ENCODE data around the gene WDR1. TPM values are rescaled to one million over a fixed set of nuclear protein-coding genes. Genes with fewer than 3 reads are reported as not detected.

WDR1 gene
- polyA plus RNA-seq, 3 donors: 206 to 251 (median 243) TPM

DNA sequence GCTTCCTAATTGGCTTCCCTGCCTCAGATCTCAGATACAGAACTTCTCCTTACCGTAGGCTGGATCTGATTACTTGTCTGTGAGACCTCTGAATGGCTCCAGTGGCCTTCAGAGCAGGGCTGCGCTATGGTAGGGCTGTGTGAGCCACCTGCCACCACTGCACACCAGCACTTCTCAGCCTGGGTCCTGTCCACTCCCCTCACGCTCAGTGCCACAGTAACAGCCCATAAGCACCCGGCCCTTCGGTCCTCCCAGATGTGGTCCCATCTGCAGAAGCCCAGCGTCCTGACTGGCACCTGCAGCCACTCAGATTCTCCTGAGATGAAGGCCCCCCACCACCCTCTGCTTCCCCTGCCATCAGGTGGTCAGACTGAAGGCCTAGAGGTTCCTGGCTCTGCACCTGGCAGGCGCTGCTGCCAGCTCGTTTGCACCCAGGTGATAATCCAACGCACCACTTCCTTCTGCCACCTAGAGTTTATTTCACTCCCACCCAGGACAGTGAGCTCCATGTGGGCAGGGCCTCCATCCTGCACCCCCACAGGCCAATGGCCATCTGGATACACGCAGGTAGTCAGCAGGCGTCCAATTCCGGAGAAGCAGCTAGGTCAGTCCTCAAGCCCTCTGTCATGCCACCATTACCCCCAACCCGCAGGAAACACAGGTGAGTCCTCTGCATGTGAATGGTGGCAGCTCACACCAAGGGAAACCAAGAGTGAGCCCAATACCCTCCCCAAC, 5.4 kb downstream of the WDR1 start:
- no peak overlapping the region for H3K4me2 ChIP-seq (replicated peaks; ENCODE audit: extremely low read depth, low read length, poor library complexity, severe bottlenecking)
- H3K9ac ChIP-seq (ENCODE audit: insufficient read depth, low read length, poor library complexity, severe bottlenecking): no peak overlapping the region
- H2AFZ ChIP-seq (ENCODE audit: insufficient read depth, low read depth, low read length, poor library complexity, severe bottlenecking): no peak overlapping the region
- no peaks in the 10 kb centered on the region for H3K9me3 Mint-ChIP-seq
- H3K4me3 Mint-ChIP-seq: no peak overlapping the region
- H3K27me3 Mint-ChIP-seq (ENCODE audit: low read depth in 3 of 3): peaks cover 0 to 4% (median 0%) of the 10 kb centered on the region in 3 donors
- peaks cover 38 to 62% of the 10 kb centered on the region in 2 donors for H3K4me1 ChIP-seq (ENCODE audit: control insufficient read depth in 1 of 2, insufficient read depth in 2 of 2, low read length in 2 of 2)
- no peaks in the 10 kb centered on the region for H3K27me3 ChIP-seq (ENCODE audit: control insufficient read depth in 2 of 2, insufficient read depth in 2 of 2, low read length in 2 of 2)
- whole genome bisulfite sequencing (ENCODE audit: insufficient coverage): 98% methylated on average over 12 of the region's 13 CpGs
- peak overlapping the region in 1 of 2 donors; percentile 33 for H3K27ac ChIP-seq (ENCODE audit: low read depth in 1 of 2, low read length in 2 of 2)
- no peak for DNase-seq
- H3K9me3 ChIP-seq (replicated peaks in 1 of 2; ENCODE audit: control insufficient read depth in 1 of 2, insufficient read depth in 1 of 2, low read length in 2 of 2): no peaks in the 10 kb centered on the region
- TF ChIP-seq, protein P1, sequence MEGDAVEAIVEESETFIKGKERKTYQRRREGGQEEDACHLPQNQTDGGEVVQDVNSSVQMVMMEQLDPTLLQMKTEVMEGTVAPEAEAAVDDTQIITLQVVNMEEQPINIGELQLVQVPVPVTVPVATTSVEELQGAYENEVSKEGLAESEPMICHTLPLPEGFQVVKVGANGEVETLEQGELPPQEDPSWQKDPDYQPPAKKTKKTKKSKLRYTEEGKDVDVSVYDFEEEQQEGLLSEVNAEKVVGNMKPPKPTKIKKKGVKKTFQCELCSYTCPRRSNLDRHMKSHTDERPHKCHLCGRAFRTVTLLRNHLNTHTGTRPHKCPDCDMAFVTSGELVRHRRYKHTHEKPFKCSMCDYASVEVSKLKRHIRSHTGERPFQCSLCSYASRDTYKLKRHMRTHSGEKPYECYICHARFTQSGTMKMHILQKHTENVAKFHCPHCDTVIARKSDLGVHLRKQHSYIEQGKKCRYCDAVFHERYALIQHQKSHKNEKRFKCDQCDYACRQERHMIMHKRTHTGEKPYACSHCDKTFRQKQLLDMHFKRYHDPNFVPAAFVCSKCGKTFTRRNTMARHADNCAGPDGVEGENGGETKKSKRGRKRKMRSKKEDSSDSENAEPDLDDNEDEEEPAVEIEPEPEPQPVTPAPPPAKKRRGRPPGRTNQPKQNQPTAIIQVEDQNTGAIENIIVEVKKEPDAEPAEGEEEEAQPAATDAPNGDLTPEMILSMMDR (IDR thresholded peaks at IDR 0.05): no peak
- H3K4me1 Mint-ChIP-seq: peaks cover 82% of the 10 kb centered on the region
- H3K27ac Mint-ChIP-seq: peak overlapping the region in 5 of 7 donors; percentile 50 to 88 (median 83)
- H3K36me3 ChIP-seq (replicated peaks in 1 of 2; ENCODE audit: control insufficient read depth in 1 of 2, insufficient read depth in 2 of 2, low read length in 2 of 2): peaks cover 83 to 87% of the 10 kb centered on the region in 2 donors
- peaks cover 80 to 88% of the 10 kb centered on the region in 2 donors for H3K36me3 Mint-ChIP-seq
- H3K4me3 ChIP-seq (replicated peaks in 1 of 3; ENCODE audit: low read depth in 2 of 3, low read length in 3 of 3): no peak overlapping the region
- H3K79me2 ChIP-seq (ENCODE audit: insufficient read depth, low read length): peaks cover 100% of the 10 kb centered on the region
- intact Hi-C loops (cut with micrococcal nuclease): no loop called here
- H4K20me1 ChIP-seq (ENCODE audit: insufficient read depth, low read length): peaks cover 99% of the 10 kb centered on the region

DNA sequence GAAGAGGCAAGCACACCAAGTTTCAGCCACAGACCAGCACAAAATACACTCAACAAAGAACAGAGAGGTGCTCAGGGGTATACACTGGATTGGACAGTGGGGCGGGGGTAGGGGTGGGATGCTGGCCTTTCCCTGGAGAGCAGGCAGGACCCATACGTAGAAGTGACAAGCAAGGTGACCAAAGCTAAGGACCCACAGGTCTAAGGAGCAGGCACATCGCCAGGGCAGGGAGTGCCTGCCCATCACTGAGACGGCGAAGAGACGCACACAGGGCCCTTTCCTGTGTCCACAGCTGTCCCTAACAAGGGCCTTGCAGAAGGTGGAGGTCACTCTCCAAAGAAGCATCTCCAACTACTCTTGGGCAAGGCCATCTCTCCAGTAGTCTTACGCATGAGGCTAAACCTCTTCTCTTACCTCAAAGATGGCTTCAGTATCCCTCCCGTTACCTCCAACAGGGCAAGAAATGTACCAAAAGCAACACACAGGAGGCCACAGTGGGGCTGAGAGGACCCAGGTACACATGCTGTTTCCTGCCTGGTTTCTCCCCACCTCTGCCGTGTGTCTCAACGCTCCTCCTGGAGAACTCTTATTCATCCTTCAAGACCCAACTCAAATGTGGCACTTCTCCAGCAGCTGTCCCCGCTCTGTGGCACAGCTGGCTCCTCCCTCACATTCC, 6.5 kb downstream of the WDR1 start:
- DNase-seq: no peak
- peaks cover 100% of the 10 kb centered on the region for H4K20me1 ChIP-seq (ENCODE audit: insufficient read depth, low read length)
- TF ChIP-seq, protein P1 (IDR thresholded peaks at IDR 0.05): no peak
- peaks cover 31 to 58% of the 10 kb centered on the region in 2 donors for H3K4me1 ChIP-seq (ENCODE audit: control insufficient read depth in 1 of 2, insufficient read depth in 2 of 2, low read length in 2 of 2)
- Mint-ChIP-seq H3K9me3 (no peaks in the 10 kb centered on the region), H3K36me3 (peaks cover 86 to 93% of the 10 kb centered on the region in 2 donors), H3K4me3 (no peak overlapping the region), H3K4me1 (peaks cover 83% of the 10 kb centered on the region), H3K27me3 (ENCODE audit: low read depth in 3 of 3) (peaks cover 0 to 4% (median 0%) of the 10 kb centered on the region in 3 donors), H3K27ac (peak overlapping the region in 4 of 7 donors; percentile 71 to 88 (median 80))
- no peak overlapping the region for H2AFZ ChIP-seq (ENCODE audit: insufficient read depth, low read depth, low read length, poor library complexity, severe bottlenecking)
- peaks cover 100% of the 10 kb centered on the region for H3K79me2 ChIP-seq (ENCODE audit: insufficient read depth, low read length)
- no peak overlapping the region for H3K4me3 ChIP-seq (replicated peaks in 1 of 3; ENCODE audit: low read depth in 2 of 3, low read length in 3 of 3)
- intact Hi-C loops (cut with micrococcal nuclease): no loop called here
- peaks cover 85 to 97% of the 10 kb centered on the region in 2 donors for H3K36me3 ChIP-seq (replicated peaks in 1 of 2; ENCODE audit: control insufficient read depth in 1 of 2, insufficient read depth in 2 of 2, low read length in 2 of 2)
- no peaks in the 10 kb centered on the region for H3K27me3 ChIP-seq (ENCODE audit: control insufficient read depth in 2 of 2, insufficient read depth in 2 of 2, low read length in 2 of 2)
- WGBS (ENCODE audit: insufficient coverage): 93% methylated on average over 8 of the region's 11 CpGs
- no peaks in the 10 kb centered on the region for H3K9me3 ChIP-seq (replicated peaks in 1 of 2; ENCODE audit: control insufficient read depth in 1 of 2, insufficient read depth in 1 of 2, low read length in 2 of 2)
- H3K4me2 ChIP-seq (replicated peaks; ENCODE audit: extremely low read depth, low read length, poor library complexity, severe bottlenecking): no peak overlapping the region
- peak overlapping the region in 1 of 2 donors; percentile 69 for H3K27ac ChIP-seq (ENCODE audit: low read depth in 1 of 2, low read length in 2 of 2)
- no peak overlapping the region for H3K9ac ChIP-seq (ENCODE audit: insufficient read depth, low read length, poor library complexity, severe bottlenecking)

Measured in CD14-positive monocyte (primary cell).